GM21367 (cell line): ENCODE results near the gene NELFA.

Source experiments
- ATAC-seq: cut with Tn5 transposase; IDR thresholded peaks from one replicate; pipeline ENCODE4 v1.9.1; 2021; ENCODE audit not compliant: unreplicated experiment

The NELFA gene

DNA sequence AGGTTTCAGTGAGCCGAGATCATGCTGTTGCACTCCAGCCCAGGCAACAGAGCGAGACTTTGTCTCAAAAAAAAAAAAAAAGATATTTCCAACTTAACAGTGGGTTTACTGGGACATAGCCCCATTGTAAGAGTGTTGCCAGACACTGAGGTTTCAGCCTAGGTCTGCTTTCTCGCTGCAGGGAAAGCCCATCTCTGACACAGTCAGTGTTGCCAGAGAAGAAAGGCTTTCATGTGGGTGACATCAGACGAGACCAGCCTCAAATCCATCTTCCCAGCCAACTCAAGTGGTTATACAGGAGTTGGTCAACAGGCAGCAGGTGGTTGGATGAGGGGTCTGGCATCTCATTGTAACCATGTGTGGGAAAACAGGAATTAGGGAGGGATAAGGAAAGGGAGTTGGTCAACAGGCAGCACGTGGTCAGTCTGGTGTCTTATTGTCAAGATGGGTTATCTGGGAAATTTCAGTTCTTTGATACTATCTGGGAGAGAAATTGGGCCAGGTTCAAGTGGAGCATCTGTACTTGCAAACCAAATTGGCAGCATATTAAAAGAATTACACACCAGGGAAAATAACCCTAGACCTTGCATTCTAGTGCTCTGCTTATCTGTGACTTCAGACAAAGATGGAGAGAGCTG is 41.1 kb downstream of the NELFA start:
- ATAC-seq = no peak

DNA sequence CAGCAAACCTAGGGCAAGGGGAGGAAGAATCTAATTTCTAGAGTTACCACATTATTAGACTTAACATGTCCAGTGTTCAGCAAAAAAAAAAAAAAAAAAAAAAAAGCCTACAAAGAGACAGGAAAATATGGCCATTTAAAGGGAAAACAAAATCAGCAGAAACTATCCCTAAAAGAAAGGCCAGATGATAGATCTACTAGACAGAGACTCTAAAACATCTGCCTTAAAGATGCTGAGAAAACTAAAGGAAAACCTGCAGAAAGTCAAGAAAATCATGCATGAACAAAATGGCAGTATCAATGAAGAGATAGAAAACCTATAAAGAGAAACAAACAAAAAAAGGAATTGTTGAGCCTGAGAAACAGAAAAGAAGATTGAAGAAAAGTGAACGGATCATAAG is 43.8 kb downstream of the NELFA start:
- ATAC-seq = no peak

DNA sequence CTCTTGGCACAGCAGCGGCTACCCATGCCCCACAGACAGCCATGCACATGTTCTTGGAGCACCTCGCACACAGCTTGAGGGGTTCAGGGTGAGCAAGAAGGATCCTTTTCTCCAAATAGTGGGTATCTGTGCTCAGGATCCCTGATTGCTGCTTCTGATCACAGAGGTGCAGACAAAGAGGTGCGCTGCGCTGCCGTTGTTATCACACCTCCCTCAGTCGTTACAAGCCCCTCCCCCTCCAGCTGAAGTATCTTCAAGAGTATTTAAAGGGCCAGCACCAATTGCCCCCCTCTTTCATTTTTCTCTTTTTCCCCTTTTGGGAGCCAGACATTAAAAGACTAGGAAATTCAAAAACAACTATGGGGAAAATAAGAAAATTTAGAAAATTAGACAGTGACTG is 44.3 kb downstream of the NELFA start:
- ATAC-seq = no peak

DNA sequence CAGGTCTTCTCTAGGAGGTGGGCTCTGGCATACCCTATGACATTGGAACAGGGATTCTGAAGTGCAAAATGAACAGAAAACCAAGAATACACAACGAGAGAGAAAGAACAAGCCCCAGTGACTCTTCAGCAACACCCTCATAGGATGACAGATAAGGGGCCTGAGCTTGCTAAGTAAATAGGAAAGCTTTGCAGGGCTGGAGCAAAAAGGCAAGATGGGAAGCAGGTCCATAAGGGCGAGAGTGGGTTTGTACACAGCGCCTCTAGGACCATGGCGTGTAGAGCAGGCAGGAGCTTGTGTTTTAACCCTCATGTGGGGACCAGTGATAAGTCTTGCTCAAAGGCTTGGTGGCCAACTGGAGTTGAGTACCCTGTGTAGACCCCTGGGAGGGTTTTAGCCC is 45.8 kb downstream of the NELFA start:
- ATAC-seq = no peak

DNA sequence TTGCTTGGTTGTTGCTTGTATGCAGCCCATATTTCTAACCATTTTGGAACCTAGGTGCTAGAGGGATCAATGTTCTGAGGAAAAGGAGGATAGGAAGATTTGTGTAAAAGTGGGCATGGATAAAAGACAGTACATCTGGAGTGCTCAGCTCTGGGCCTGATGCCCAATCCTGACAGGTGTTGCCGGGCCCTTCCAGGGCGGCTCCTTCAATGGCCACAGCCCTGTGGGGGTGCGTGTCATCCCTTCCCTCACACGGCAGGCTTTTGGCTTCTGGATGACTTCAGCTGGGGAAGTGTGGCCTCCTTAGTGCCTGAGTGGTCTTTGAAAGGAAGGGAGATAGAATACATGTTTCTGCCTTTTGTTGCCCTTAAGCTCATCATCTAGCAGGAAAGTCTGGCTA is 47.2 kb downstream of the NELFA start:
- ATAC-seq = no peak

DNA sequence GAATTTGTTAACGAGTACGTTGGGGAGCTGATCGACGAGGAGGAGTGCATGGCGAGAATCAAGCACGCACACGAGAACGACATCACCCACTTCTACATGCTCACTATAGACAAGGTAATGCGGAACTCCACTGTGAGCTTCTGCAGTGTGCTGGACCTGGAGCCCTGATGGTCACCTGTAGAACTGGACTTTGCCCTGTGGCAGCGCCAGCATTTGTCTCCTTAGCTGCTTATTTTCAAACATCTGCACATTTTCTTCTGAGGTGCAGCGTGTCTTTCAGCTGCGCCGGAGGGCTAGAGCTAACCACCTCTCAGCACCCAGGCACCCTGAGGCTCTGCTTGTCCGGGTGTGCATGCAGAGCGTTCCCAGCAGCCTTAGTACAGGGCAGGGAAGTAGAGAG is 47.7 kb downstream of the NELFA start:
- ATAC-seq = no peak

DNA sequence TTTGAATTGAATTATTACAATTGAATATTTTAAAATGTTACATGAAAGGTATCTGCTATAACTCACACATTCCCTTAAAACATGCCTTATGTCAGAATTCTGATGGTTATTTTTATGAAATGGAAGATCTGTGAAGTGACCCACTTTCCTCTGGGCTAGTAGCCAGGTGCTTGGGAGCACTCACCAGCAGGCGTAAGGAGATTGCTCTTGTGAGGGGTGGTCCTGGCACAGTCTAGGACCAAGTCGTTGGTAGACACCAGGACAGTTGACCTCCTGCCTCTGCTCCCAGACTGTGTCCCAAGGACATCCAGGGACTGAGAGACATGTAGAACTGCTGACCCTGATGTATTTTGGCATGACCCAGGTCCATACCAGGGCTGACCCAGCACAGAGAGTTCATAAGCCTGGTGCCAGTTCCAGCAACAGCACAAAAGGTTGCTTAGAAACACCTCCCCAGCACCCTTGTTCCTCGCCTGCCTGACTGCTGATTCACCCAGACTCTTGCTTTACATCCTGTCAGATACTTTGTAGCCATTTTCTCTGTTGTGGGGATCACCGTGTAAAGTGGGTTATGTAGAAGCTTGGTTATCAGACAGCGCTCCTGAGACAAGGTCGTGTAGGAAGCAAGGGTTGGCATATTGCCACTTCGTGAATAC is 48.5 kb downstream of the NELFA start:
- no peak for ATAC-seq

DNA sequence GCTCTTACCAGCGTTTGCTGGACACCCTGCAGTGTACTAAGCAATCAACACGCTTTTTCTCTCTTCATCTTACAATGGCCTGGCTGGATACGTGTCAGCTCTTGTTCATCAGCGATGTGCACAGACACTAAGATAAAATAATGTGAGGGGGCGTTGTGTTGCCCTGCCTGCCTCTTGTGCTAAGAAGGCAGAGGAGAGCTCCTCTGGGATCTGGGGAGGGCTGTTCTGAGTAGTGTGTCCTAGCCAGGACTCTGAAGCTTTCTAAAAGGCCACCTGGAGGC is 49.7 kb downstream of the NELFA start:
- no peak for ATAC-seq

DNA sequence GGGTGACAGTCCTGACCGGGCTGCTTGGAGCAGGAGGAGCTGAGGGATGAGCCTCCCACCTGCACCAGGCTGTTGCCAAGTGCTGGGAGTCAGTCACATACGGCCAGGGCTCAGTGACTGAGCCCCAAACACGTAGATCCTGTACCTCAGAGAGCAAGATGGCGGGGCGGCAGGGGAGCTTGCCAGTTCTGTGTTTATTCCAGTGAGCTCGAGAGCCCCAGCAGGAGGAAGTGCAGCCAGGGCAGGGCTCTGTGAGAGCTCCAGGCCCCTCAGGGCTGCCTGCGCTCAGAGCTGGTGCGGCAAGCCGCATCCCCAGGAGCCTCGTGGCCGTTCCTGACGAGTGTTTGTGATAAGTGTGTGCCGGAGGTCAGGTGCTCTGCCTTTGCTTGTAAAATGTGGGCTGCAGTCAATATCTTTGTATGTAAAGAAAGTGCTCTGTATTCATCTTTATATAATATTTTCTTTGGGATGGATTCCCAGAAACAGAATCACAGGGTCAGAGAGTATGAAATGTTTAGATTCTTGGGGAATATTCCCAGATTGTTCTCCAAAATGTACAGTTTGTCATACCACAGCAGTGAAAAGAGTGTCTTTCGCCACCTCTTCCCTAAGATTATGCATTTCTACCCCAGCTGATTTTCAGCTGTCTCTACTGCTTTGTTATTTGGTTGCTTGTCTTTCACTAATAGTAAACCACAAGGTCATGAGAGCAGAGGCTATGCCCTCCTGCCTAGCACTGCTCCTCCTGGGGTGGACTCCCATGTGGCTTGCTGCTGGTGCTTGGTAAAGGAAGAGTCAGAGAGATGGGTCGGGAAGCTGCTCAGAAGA is 50.3 kb downstream of the NELFA start:
- ATAC-seq = no peak

DNA sequence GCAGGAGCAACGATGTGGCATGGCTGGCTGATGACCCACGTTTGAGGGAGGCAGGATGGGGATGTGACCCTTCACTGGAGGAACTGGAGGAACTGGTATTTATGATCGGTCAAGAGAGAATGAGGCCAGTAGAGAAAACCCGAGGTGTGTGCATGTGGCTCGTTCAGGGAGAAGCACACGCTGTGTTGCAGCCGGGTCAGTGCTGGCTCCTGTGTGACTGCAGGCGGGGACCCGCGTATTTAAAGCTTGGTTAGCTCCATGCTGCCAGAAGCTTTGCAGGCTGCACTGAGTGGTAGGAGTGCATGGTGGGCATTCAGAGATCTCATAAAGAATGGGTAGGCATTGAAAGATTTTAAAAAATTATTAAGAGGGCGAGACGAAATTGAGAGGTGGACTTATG is 52.1 kb downstream of the NELFA start:
- ATAC-seq = no peak

DNA sequence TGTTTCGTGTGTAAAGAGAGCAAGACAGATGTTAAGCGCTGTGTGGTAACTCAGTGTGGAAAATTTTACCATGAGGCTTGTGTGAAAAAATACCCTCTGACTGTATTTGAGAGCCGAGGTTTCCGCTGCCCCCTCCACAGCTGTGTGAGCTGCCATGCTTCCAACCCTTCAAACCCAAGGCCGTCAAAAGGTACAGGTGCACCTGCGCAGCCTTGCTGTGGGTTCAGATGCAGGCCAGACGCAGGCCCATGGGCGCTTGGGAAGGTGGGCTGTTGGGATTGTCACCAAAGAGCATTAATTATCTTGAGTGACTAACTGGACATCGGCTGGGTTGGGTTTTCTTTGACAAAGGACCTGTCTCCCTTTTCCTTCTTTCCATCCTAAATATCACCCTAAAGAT is 55.4 kb downstream of the NELFA start:
- ATAC-seq = no peak

DNA sequence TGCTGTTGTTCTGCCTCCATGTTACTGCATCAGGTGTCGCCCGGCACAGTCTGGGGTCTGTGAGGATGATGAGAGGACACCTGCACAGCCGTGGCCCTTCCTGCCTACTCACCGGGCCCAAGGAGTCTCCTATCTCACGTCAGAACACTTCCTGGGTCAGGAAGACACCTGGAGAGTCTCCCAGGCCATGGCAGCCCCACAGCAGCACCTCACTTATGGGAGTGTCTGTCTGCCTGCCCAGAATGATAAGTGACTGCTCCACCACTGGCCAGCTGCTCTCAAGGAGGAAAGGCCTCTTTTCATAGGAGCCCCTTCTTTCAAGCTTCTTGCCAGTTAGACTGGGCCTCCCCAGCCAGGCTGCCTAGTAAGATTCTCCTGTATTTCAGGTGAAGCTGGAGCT is 56.1 kb downstream of the NELFA start:
- no peak for ATAC-seq

DNA sequence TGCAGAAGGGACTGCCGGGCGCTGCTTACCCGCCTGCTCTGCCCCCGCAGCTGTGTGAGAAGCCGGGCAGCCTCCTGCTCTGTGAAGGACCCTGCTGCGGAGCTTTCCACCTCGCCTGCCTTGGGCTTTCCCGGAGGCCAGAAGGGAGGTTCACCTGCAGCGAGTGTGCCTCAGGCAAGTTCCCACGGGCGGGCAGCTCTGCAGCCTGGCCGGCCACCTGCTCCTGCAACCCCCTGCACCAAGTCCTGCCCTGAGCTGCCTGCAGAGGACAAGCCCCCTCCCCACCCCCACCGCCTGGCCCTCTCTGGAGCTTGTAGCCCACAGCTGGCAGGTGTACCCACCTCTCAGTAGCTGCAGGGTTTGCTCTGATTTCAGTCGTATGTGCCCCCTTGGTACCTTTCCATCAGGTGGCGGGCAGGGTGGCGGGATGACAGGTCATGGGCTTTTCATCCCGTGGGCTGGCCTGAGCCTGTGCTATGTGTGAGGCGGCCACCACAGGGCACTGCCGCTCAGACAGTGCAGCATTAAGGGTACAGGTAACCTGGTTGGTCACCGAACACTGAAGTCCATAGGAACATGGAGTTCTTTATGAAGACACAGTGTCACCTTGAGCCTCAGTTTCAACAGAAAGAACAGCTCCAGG is 56.6 kb downstream of the NELFA start:
- ATAC-seq = no peak

DNA sequence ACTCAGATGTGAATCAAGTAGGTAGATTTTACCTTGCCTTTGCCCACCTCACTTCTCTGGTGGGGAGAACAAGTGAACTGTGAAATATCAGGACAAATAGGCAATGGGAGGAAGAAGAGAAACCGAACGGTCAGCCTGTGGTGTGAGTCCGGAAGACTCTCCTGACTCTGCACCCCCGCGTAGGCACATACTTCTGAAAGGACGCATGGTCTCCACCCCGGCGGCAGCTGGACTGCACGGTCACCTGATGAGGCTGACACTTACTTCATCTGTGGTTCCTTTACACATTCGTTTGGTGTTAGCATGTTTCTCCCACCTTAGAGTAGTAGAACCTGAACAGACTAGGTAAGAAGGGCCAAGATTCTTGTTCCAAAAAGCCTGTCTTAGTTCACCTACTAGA is 58.4 kb downstream of the NELFA start:
- no peak for ATAC-seq

DNA sequence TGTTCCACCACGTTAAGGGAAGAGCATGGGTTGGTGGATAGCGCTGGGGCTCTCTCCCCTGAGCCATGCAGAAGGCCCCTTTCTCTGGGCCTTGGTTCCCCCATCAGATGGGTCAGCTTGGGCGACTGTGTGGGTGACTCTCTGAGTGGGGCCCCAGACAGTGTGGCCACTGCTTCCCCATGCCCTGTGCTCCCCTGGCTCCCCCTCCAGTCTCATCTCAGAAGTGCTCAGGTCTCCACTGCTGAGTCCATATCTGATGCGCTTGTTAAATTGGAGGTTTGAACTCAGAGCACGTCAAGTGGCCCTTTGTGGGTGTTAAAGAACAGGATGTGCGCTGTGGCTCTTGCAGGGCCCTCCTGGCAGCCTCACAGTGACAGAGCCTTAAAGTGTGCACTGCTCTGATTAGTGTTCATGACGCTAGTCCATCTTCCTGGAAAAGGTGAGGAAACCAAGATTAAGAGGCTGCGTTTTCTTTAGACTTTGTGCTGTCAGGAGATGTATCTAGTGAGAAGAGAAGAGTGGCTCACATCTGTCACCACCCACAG is 59.8 kb downstream of the NELFA start:
- no peak for ATAC-seq

DNA sequence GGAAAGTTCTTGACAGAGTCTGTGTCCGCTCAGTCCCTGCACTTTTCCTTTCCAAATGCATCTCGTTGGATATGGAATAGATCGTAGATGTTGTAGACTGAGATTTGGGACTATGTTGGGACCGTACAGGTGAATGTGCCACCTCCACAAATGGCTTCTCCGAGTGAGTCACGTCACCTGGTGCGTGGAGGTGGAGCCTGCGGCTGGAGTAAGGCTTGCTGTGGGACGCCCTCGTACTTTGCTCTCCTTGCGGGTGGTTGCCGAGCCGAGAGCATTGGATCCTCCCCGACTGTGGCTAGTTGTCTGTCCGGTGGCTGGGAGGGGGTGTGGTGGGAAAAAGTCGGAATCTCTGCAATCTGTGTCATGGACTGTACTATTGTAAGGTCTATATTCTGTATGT is 60.5 kb downstream of the NELFA start:
- ATAC-seq = no peak

DNA sequence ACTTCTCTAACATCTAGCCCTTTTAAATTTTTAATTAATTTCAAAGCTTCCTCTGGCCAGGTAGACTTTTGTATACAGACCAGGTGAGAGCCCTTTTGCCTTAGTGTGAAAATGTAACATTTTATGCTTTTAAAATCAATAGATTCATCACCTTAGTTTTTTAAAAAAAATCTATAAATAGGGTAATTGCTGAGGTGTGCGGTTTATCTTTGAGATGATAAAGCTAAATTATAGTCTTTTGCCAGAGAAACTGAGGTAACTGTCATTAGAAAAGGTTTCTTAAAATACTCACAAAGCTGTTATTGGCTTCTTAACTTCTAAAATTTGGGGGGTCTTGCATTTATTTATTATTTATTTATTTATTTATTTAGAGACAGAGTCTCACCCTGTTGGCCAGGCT is 62.9 kb downstream of the NELFA start:
- no peak for ATAC-seq

DNA sequence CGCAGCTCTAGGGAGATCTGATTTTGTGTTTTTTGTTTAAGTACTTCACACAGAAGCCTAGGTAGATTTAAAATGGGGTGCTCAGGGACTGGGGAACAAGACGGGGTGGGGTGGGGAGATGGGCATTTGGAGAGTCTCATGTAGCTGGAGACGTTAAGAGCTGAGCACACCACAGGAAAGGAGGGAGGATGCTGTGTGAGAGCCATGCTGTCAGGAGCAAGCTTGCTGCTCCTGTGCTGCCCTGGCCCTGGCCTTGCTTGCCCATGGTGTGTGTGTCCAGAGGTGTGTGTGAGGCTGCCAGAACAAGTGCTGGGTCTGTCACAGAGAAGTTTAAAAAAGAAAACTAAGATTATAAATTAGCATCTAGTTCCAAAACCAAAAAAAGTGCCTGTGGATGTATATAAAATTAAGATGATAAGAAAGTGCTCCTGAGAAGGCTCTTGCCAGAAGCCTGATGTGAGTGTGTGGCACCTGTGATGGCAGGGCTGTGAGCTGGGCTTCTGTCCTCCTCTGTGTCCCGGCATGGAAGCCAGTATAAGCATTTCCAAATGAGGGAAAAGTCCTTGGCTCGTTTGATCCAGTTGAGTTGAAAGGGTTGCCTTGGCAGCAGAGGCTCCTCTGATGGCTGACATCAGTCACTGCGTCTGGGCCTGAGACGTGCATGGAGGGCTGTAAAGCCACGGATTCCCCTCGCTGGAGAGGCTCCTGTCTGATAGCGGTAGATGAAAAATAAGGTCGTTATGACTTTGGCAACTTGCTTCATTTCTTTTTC is 63.5 kb downstream of the NELFA start:
- no peak for ATAC-seq

DNA sequence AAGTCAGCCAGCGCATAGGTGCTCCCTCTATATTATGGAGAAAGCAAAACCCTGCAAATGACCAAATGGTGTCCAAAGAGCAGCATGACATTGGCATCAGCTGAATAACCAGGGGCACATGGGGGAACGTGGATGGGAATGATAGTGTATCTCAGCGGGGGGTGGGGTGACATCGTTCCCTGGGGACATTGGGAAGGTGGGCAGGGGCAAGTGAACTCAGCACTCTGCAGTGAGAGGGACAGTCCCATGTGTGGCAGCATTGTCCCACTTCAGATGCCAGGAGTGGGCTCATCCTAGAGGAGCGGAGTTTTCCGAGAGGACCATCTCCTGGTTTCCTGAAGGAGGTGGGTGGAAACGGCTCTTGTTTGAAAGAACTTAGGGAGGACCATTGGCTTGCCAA is 64.8 kb downstream of the NELFA start:
- ATAC-seq = no peak

DNA sequence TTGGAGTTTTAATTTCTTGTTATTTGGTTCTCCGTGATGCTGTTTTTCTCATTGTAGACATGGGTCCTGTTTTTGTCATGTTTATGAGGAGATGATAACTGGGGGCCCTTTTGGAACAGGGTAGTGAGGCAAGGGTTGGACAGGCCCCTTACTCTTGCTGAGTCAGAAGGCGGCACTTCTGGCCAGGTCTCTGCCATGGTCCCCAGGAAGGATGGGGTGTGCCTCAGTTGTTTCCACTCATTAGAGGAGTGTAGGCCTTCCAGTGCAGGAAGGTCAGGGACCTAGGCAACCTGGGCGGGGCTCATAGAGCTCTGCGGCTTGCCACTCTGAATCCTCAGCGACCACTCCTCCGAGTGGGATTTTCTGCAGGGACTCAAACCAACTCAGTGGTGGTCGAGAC is 68.2 kb downstream of the NELFA start:
- ATAC-seq = no peak
